RPMI8226 (cell line): Measurements from ENCODE around the gene TNXB.
"Not testable (repeated sequence)": the region's sequence is repeated elsewhere in the genome, so short reads cannot be mapped to it uniquely, and the experiment has no call there.

ENCODE experiments used
- DNase-seq: peaks from one replicate; pipeline ENCODE4 v3.0.0-alpha.2; 2015

The TNXB gene

GRCh38 chr6:32035283-32036013 is 73.7 kb downstream of the TNXB start:
- not testable (repeated sequence) for DNase-seq

GRCh38 chr6:32029553-32029952 is 79.6 kb downstream of the TNXB start:
- DNase-seq, result not testable (repeated sequence)

DNA sequence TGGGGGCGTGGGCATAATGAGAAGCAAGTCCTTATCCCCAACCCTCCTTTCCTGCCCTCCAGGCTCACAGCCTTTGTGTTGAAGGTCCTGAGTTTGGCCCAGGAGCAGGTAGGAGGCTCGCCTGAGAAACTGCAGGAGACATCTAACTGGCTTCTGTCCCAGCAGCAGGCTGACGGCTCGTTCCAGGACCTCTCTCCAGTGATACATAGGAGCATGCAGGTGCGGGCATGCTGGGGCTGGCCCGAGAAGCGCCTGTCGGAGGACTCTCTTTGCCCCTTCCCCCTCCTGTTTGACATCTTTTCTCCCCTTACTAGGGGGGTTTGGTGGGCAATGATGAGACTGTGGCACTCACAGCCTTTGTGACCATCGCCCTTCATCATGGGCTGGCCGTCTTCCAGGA is 80.5 kb downstream of the TNXB start:
- not testable (repeated sequence) for DNase-seq

GRCh38 chr6:32022100-32022499 is 87.0 kb downstream of the TNXB start:
- DNase-seq, result not testable (repeated sequence)

DNA sequence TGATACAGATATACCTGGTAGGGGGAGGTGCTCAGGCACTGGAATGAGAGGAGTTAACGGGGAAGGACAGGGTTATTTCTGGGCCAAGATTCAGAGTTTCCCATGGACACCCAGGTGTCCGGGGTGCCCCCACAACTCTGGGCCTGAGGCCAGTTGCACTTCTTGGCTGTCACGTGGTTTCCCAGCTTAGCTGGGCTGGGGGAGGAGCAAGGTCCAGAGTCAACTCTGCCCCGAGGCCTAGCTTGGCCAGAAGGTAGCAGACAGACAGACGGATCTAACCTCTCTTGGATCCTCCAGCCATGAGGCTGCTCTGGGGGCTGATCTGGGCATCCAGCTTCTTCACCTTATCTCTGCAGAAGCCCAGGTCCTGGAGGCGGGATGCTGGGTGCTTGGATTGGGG is 94.6 kb downstream of the TNXB start, which contains the start of gene C4B:
TSS of gene C4B (plus strand) at position 249 of the 400 bp plus-strand sequence. CDS start at position 300, 51 bp downstream.
- DNase-seq, result not testable (repeated sequence)

GRCh38 chr6:32013738-32014137 is 95.4 kb downstream of the TNXB start:
- DNase-seq, result not testable (repeated sequence)

- DNase-seq, result not testable (repeated sequence)
Observed at GRCh38 chr6:32012941-32013617, 96.1 kb downstream of the TNXB start.

DNA sequence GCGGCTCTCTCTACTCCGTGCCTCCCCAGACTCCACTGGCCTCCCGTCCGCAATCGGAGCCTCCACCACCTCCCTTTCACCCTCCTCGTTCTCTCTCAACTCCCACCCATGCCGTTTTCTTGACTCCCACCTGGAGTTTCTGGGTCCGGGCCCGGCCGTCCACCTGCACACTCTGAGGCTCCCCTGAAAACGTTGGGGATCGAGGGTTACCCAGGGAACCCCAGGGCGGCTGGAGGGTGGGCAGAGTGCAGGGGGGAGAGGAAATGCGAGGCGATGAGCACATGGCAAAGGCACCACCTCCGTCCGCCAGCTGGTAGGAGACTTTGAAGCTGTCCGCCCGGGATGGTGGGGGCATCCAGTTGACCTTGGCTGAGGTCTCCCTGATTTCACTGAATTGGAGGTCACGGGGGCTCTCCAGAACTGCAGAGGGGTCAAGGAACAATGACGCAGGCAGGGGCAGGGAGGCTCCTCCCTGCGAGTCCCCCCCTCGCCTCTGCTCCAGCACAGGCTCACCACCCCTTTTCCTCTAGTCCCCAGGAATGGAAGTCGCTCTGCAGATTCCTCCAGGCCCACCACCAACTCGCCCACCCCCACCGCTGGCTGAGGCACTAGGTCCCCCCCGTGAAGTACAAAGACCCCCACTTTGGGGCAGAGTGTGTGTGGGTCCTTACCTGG is 98.1 kb downstream of the TNXB start:
- DNase-seq, result not testable (repeated sequence)

DNA sequence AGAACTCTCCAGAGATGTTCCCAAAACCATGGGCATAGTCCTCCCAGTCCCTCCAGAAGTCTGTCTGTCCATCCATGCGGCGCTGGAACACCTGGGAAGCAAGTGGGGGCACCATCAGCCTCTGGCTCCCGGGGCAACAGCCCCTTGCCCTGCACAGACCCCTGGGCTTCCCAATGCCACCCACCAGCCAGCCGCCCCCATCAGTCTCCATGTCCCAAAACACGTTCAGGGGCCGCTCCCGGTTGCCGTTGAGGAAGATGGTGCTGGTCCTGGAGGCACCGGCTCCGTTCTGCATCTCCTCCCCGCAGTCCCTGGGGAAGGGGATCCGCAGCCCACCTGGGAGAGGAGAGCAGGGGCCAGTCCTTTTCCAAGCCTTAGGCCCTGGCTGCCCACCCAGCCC is 99.6 kb downstream of the TNXB start:
- not testable (repeated sequence) for DNase-seq

DNA sequence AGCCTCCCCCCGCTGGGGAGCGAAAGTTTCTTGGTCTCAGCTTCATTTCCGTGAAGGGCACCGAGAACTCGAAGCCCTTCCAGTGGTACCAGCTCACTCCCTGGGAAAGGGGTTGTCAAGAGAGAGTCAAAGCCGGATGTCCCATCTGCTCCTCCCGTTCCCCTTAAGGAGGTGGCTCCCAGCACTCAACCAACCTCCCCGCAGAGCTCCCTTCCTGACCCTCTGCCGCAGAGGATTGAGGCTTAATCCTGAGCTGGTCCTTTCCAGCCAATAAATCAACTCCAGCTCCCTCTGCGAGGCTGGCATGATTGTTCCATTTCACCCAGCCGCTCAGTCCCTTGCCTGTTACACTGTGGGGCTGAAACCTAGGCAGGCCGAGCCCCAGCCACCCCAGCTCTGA is 100.5 kb downstream of the TNXB start:
- DNase-seq, result peak; percentile 1

DNA sequence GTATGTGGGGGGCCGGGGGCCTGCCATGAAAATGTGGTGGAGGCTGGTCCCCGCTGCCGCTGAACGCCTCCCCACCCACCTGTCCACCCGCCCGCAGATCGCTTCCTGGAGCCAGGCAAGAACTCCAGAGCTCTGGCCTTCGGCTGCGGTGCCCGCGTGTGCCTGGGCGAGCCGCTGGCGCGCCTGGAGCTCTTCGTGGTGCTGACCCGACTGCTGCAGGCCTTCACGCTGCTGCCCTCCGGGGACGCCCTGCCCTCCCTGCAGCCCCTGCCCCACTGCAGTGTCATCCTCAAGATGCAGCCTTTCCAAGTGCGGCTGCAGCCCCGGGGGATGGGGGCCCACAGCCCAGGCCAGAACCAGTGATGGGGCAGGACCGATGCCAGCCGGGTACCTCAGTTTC is 101.1 kb downstream of the TNXB start:
- not testable (repeated sequence) for DNase-seq

- DNase-seq, result peak; percentile 1
Observed at GRCh38 chr6:32007086-32007485, 102.1 kb downstream of the TNXB start.

DNA sequence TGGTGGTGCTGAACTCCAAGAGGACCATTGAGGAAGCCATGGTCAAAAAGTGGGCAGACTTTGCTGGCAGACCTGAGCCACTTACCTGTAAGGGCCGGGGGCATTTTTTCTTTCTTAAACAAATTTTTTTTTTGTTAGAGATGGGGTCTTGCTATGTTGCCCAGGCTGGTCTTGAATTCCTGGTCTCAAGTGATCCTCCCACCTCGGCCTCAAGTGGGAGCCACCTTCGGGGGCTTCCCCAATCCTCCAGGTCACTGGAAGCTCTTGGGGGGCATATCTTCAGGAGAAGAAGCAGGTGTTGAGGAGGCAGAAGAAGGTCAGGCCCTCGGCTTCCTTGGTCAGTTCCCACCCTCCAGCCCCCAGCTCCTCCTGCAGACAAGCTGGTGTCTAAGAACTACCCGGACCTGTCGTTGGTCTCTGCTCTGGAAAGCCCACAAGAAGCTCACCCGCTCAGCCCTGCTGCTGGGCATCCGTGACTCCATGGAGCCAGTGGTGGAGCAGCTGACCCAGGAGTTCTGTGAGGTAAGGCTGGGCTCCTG is 103.1 kb downstream of the TNXB start:
- DNase-seq, result not testable (repeated sequence)

GRCh38 chr6:32005538-32005880 is 103.6 kb downstream of the TNXB start:
- peak; percentile 1 for DNase-seq

DNA sequence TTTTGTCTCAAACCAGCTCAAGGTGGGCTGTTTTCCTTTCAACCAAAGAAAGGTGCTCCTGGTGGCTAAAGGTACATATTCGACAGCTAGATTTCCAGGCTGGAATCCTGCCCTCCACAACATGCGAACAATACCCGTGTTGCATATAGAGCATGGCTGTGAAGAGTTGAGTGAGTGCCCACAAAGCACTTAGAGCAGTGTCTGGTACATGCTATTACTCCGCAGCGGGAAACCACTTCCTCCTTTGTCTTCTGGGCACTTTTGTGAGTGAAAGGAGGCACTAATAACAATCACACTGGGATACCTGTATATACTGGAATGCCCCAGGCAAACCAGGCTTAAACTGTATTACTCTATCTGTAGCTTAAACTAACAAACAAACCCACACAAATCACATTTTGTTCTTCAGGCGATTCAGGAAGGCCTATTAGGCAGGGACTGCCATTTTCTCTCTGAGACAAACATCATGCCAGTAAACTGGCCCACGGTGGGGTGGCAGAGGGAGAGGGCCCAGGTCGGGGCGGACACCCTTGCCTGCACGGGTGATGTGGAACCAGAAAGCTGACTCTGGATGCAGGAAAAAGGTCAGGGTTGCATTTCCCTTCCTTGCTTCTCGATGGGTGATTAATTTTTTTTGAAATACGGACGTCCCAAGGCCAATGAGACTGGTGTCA is 104.1 kb downstream of the TNXB start:
- DNase-seq, result not testable (repeated sequence)

DNA sequence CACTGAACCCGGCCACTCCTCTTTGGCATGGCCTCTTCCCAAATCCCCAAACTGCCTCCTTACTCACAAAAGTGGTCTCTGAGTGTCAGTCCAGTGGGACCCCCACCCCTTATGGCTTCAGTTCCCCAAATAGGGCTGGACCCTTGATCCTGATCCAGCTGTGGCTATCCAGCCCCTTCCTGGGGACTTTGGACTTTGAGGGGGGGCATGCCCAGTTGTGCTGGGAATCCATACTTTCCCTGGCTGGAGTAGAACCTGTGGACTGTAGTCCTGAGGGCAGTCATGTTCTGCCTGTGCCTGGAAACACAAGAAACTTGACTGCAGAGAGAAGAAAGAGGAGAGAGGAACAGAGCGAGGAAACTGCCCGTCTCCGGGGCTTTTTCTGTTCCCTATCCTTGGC is 104.7 kb downstream of the TNXB start:
- not testable (repeated sequence) for DNase-seq

- DNase-seq, result not testable (repeated sequence)
Observed at GRCh38 chr6:32003301-32003700, 105.8 kb downstream of the TNXB start.

- DNase-seq, result not testable (repeated sequence)
Observed at GRCh38 chr6:32002546-32003268, 106.4 kb downstream of the TNXB start.

- DNase-seq, result not testable (repeated sequence)
Observed at GRCh38 chr6:31996385-31996784, 112.8 kb downstream of the TNXB start.

DNA sequence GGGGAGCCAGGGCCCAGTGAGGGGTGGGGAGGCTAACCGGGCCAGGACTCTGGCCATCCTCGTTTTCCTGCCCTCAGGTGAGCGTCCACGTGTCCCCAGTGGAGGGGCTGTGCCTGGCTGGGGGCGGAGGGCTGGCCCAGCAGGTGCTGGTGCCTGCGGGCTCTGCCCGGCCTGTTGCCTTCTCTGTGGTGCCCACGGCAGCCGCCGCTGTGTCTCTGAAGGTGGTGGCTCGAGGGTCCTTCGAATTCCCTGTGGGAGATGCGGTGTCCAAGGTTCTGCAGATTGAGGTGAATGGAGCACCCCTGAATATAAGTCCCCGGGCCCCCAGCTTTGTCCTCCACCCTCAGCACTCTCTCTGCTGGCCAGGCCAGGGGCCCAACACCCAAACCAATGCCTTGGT is 114.7 kb downstream of the TNXB start:
- not testable (repeated sequence) for DNase-seq
